KMS-11 (cell line): Measurements from ENCODE around the gene TECR.

Source experiments
- H2AFZ ChIP-seq: fragments of 200-600 bp; sonication (generic); 2 replicates; pipeline ENCODE4 v1.6.1; 2016; ENCODE audit warnings: antibody characterized with exemption, mixed run types, low read depth
- H3K27ac ChIP-seq: fragments of 200-600 bp; sonication (generic); 2 replicates; pipeline ENCODE4 v1.6.1; 2016; ENCODE audit warnings: mild to moderate bottlenecking, mixed run types
- H3K27me3 ChIP-seq: fragments of 200-600 bp; sonication (generic); 2 replicates; pipeline ENCODE4 v1.6.1; 2017; ENCODE audit warnings: mild to moderate bottlenecking, low read depth, mixed run types, moderate library complexity; ENCODE audit not compliant: insufficient read depth
- H3K36me3 ChIP-seq: fragments of 200-600 bp; sonication (generic); 2 replicates; pipeline ENCODE4 v1.6.1; 2017; ENCODE audit warnings: mild to moderate bottlenecking, mixed run types; ENCODE audit not compliant: insufficient read depth
- H3K4me1 ChIP-seq: fragments of 200-600 bp; sonication (generic); 2 replicates; pipeline ENCODE4 v1.6.1; 2016; ENCODE audit warnings: mild to moderate bottlenecking, low read depth, mixed run types; ENCODE audit not compliant: poor library complexity, severe bottlenecking
- H3K4me2 ChIP-seq: fragments of 200-600 bp; sonication (generic); 2 replicates; pipeline ENCODE4 v1.7.0; 2016; ENCODE audit warnings: mild to moderate bottlenecking, mixed run types
- H3K4me3 ChIP-seq: fragments of 200-600 bp; sonication (generic); IDR thresholded peaks from 2 replicates; pipeline ENCODE4 v1.6.1; 2017; ENCODE audit warnings: low read depth, low read length, mixed read lengths; ENCODE audit not compliant: insufficient read depth
- H3K79me2 ChIP-seq: fragments of 200-600 bp; sonication (generic); 2 replicates; pipeline ENCODE4 v1.6.1; 2016; ENCODE audit warnings: low read depth, mixed run types; ENCODE audit not compliant: insufficient read depth
- H3K9ac ChIP-seq: fragments of 200-600 bp; sonication (generic); 2 replicates; pipeline ENCODE4 v1.6.1; 2016; ENCODE audit warnings: mild to moderate bottlenecking, mixed run types
- H4K20me1 ChIP-seq: fragments of 200-600 bp; sonication (generic); 2 replicates; pipeline ENCODE4 v1.6.1; 2016; ENCODE audit warnings: mild to moderate bottlenecking, mixed run types; ENCODE audit not compliant: insufficient read depth
- TF ChIP-seq, protein P1 (sequence below): fragments of 200-600 bp; sonication (generic); conservative IDR thresholded peaks from 2 replicates; pipeline ENCODE4 v1.6.1; 2017; ENCODE audit warnings: low read depth, mild to moderate bottlenecking, antibody characterized with exemption, low read length, moderate library complexity, mixed read lengths

Gene TECR

DNA sequence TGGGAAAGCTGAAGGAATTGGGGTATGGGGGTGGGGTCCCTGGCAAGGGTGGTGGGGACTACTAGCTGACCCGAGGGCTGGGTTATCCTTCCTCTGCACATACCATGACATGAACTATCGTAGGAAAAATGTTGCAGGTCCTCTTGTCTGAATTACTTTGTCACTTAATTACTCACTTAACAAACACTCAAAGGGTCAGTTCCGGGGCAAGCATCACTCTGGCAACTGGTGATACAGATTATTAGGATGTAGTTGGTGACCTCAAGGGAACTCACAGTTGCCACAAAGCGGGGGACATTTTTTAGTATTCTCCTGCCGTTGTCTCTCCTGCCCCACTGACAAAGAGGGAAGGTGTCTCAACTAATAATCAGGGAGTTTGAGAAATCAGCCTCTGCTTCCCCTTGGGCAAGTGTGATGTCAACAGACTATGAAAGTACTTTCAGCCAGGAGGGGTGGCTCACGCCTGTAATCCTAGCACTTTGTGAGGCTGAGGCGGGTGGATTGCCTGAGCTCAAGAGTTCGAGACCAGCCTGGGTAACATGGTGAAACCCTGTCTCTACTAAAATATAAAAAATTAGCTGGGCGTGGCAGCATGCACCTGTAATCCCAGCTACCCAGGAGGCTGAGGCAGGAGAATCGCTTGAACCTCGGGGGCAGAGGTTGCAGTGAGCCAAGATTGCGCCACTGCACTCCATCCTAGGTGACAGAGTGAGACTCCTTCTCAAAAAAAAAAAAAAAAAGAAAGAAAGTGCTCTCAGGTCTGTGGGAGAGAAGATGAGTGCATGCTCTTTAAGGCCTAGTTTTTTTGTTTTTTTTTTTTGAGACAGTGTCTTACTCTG lies 21.5 kb upstream of the TECR start:
- H3K9ac ChIP-seq = no peak overlapping the region
- peaks cover 24% of the 10 kb centered on the region for H3K4me1 ChIP-seq
- no peak overlapping the region for H3K4me3 ChIP-seq
- no peak overlapping the region for H2AFZ ChIP-seq
- H4K20me1 ChIP-seq = no peaks in the 10 kb centered on the region
- no peaks in the 10 kb centered on the region for H3K36me3 ChIP-seq
- no peaks in the 10 kb centered on the region for H3K79me2 ChIP-seq
- no peaks in the 10 kb centered on the region for H3K27me3 ChIP-seq
- no peak overlapping the region for H3K4me2 ChIP-seq
- H3K27ac ChIP-seq = no peak overlapping the region
- TF ChIP-seq, protein P1, sequence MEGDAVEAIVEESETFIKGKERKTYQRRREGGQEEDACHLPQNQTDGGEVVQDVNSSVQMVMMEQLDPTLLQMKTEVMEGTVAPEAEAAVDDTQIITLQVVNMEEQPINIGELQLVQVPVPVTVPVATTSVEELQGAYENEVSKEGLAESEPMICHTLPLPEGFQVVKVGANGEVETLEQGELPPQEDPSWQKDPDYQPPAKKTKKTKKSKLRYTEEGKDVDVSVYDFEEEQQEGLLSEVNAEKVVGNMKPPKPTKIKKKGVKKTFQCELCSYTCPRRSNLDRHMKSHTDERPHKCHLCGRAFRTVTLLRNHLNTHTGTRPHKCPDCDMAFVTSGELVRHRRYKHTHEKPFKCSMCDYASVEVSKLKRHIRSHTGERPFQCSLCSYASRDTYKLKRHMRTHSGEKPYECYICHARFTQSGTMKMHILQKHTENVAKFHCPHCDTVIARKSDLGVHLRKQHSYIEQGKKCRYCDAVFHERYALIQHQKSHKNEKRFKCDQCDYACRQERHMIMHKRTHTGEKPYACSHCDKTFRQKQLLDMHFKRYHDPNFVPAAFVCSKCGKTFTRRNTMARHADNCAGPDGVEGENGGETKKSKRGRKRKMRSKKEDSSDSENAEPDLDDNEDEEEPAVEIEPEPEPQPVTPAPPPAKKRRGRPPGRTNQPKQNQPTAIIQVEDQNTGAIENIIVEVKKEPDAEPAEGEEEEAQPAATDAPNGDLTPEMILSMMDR = no peak

DNA sequence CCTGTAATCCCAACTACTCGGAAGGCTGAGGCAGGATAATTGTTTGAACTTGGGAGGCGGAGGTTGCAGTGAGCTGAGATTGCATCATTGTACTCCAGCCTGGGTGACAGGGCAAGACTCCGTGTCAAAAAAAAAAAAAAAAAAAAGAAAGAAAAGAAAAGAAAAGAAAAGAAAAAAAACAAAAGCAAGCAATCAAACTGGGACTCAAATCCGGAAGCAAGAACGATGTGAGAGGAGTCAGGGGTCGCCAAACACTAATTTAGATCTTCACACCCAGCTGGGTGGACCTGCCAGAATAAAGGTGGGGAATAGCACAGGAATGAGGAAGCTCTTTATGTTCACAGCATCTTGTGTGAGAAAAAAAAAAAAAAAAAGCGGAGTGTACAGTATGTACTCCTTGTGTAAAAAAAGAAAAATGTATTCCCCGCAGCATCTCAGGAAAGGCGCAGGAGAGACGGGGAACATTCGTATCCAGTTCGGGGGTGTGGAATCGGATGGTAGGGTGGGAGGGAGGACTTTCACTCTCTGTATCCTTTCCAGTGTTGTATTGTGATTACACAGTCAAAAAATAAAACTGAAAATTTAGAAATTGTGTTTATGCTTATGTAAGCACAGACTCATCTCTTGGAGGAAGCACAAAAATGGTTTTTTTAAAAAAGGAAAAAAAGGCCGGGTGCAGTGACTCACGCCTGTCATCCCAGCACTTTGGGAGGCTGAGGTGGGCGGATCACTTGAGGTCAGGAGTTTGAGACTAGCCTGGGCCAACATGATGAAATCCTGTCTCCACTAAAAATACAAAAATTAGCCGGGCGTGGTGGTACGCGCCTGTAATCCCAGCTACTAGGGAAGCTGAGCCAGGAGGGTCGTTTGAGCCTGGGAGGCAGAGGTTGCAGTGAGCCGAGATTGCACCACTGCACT lies 18.8 kb upstream of the TECR start:
- Histone ChIP-seq H4K20me1 (0 out of 2 replicates have a peak, but pooled peaks cover under 1% of the 10 kb centered on the region), H3K79me2 (no peaks in the 10 kb centered on the region; the same call in 1 of the 2 replicates), H3K9ac (no peak overlapping the region), H2AFZ (no peak overlapping the region), H3K27ac (no peak overlapping the region), H3K4me1 (peaks cover 28% of the 10 kb centered on the region), H3K36me3 (peaks cover 2% of the 10 kb centered on the region; the same call in 1 of the 2 replicates), H3K4me2 (no peak overlapping the region), H3K4me3 (no peak overlapping the region), H3K27me3 (no peaks in the 10 kb centered on the region)
- TF ChIP-seq, protein P1 = no peak

DNA sequence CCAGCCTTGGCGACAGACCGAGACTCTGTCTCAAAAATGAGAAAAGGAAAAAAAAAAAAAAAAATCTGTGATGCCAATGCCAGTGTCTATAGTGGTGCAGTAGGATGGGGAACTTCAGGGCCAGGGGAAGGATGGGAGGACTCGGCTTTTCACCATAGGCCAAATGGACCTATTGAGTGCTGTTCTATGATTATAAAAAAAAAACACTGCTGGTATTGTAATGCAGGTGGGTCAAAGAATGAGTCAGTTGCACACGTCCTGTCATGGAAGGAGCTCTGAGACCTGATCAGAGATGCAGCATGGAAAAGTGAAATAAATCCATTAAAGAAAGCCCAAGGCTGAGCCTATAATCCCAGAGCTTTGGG lies 18.2 kb upstream of the TECR start:
- Histone ChIP-seq H3K79me2 (peaks cover 6% of the 10 kb centered on the region), H3K4me1 (peaks cover 31% of the 10 kb centered on the region), H2AFZ (no peak overlapping the region), H3K9ac (no peak overlapping the region), H3K36me3 (peaks cover 5% of the 10 kb centered on the region; the same call in 1 of the 2 replicates), H3K4me3 (no peak overlapping the region), H3K4me2 (no peak overlapping the region), H3K27me3 (no peaks in the 10 kb centered on the region), H3K27ac (no peak overlapping the region), H4K20me1 (peaks cover 7% of the 10 kb centered on the region; the same call in 1 of the 2 replicates)
- TF ChIP-seq, protein P1 = no peak

DNA sequence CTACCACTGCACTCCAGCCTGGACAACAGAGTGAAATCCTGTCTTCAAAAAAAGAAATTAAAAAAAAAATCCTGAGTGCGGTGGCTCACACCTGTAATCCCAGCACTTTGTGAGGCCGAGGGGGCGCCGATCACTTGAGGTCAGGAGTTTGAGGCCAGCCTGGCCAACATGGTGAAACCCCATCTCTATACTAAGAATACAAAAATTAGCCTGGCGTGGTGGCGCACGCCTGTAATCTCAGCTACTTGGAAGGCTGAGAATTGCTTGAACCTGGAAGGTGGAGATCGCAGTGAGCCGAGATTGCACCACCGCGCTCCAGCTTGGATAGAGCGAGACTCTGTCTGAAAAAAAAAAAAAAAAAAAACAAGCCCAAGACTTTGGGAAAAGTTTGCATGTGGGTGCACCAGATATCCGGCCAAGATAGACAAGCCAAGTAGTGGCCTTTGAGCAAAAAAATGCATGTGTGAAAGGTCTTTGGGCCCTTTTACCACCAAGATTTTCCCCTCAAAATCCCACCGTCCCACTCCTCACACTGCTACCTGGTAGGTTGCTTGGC lies 16.9 kb upstream of the TECR start:
- Histone ChIP-seq H3K79me2 (peaks cover 18% of the 10 kb centered on the region), H4K20me1 (peaks cover 17% of the 10 kb centered on the region; the same call in 1 of the 2 replicates), H2AFZ (no peak overlapping the region), H3K27ac (no peak overlapping the region), H3K4me2 (no peak overlapping the region), H3K4me3 (no peak overlapping the region), H3K36me3 (peaks cover 10% of the 10 kb centered on the region; the same call in 1 of the 2 replicates), H3K4me1 (peaks cover 25% of the 10 kb centered on the region), H3K9ac (no peak overlapping the region), H3K27me3 (no peaks in the 10 kb centered on the region)
- TF ChIP-seq, protein P1 = no peak
